OCI-LY1 (cell line): ENCODE measurements around the gene SYT3.
"Not testable (repeated sequence)": the region's sequence is repeated elsewhere in the genome, so short reads cannot be mapped to it uniquely, and the experiment has no call there.

ENCODE experiments used
- H2AFZ ChIP-seq: fragments of 200-600 bp; sonication (generic), shearing (Covaris generic); 2 replicates; pipeline ENCODE4 v1.6.0; 2014; ENCODE audit warnings: antibody characterized with exemption, mild to moderate bottlenecking, low read length
- H3F3A ChIP-seq: fragments of 200-600 bp; sonication (generic), shearing (Covaris generic); 2 replicates; pipeline ENCODE4 v1.6.0; 2014; ENCODE audit warnings: mild to moderate bottlenecking, antibody characterized with exemption, low read length, moderate library complexity; ENCODE audit not compliant: insufficient read depth
- H3K27ac ChIP-seq: fragments of 200-600 bp; sonication (generic); 2 replicates; pipeline ENCODE4 v1.5.1; 2014; ENCODE audit warnings: low read length, mixed run types, mild to moderate bottlenecking, low read depth; ENCODE audit not compliant: poor library complexity, severe bottlenecking
- H3K27me3 ChIP-seq: fragments of 200-600 bp; sonication (generic); 2 replicates; pipeline ENCODE4 v1.6.0; 2014; ENCODE audit warnings: antibody characterized with exemption, mild to moderate bottlenecking, low read length, moderate library complexity; ENCODE audit not compliant: insufficient read depth
- H3K36me3 ChIP-seq: fragments of 200-600 bp; sonication (generic); 2 replicates; pipeline ENCODE4 v1.6.1; 2014; ENCODE audit warnings: mild to moderate bottlenecking, antibody characterized with exemption, low read length, moderate library complexity, mixed read lengths; ENCODE audit not compliant: insufficient read depth
- H3K4me1 ChIP-seq: fragments of 200-600 bp; sonication (generic); 2 replicates; pipeline ENCODE4 v1.5.1; 2014; ENCODE audit warnings: mild to moderate bottlenecking, low read length, moderate library complexity; ENCODE audit not compliant: insufficient read depth, severe bottlenecking
- H3K4me2 ChIP-seq: fragments of 200-600 bp; sonication (generic), shearing (Covaris generic); 2 replicates; pipeline ENCODE4 v1.6.1; 2014; ENCODE audit warnings: low read length
- H3K4me3 ChIP-seq: fragments of 200-600 bp; sonication (generic); 2 replicates; pipeline ENCODE4 v1.5.1; 2014; ENCODE audit warnings: low read length, low read depth, mild to moderate bottlenecking, mixed read lengths; ENCODE audit not compliant: poor library complexity, severe bottlenecking
- H3K79me2 ChIP-seq: fragments of 200-600 bp; shearing (Covaris generic); 2 replicates; pipeline ENCODE4 v1.6.1; 2016; ENCODE audit warnings: mixed run types, low read length, mixed read lengths; ENCODE audit not compliant: insufficient read depth
- H3K9ac ChIP-seq: fragments of 200-600 bp; sonication (generic), shearing (Covaris generic); 2 replicates; pipeline ENCODE4 v1.6.1; 2014; ENCODE audit warnings: mild to moderate bottlenecking, low read length, mixed read lengths
- H3K9me2 ChIP-seq: fragments of 200-600 bp; sonication (generic), shearing (Covaris generic); 2 replicates; pipeline ENCODE4 v1.6.1; 2014; ENCODE audit warnings: low read depth, mild to moderate bottlenecking, low read length, mixed read lengths
- H3K9me3 ChIP-seq: fragments of 200-600 bp; shearing (Covaris generic); 2 replicates; pipeline ENCODE4 v1.6.1; 2014; ENCODE audit warnings: low read length, mixed read lengths
- H4K20me1 ChIP-seq: fragments of 200-600 bp; sonication (generic), shearing (Covaris generic); 2 replicates; pipeline ENCODE4 v1.6.0; 2016; ENCODE audit warnings: mild to moderate bottlenecking, low read length; ENCODE audit not compliant: insufficient read depth
- CTCF ChIP-seq: fragments of 200-600 bp; sonication (generic), shearing (Covaris generic); IDR thresholded peaks from 2 replicates; pipeline ENCODE4 v1.5.1; 2017; ENCODE audit warnings: mild to moderate bottlenecking, antibody characterized with exemption, low read length, moderate library complexity, mixed read lengths
- EZH2 ChIP-seq: fragments of 200-600 bp; sonication (generic), shearing (Covaris generic); IDR thresholded peaks from 2 replicates; pipeline ENCODE4 v1.8.0; 2017; ENCODE audit warnings: borderline replicate concordance, mixed run types, mild to moderate bottlenecking, antibody characterized with exemption, low read length, moderate library complexity, mixed read lengths

The SYT3 gene

GRCh38 chr19:50599427-50599826, 40.3 kb downstream of the SYT3 start:
- no peaks in the 10 kb centered on the region for H3K79me2 ChIP-seq
- no peak overlapping the region for H3K9ac ChIP-seq
- H2AFZ ChIP-seq: no peak overlapping the region
- no peak for TF ChIP-seq EZH2
- H3K4me1 ChIP-seq: no peaks in the 10 kb centered on the region
- H3K4me2 ChIP-seq: no peak overlapping the region
- no peaks in the 10 kb centered on the region for H3K9me3 ChIP-seq
- 0 out of 2 replicates have a peak, but pooled peaks cover 7% of the 10 kb centered on the region for H3K27me3 ChIP-seq
- H3K4me3 ChIP-seq: no peak overlapping the region
- no peaks in the 10 kb centered on the region for H3F3A ChIP-seq
- H4K20me1 ChIP-seq: no peaks in the 10 kb centered on the region
- no peak overlapping the region for H3K27ac ChIP-seq
- no peaks in the 10 kb centered on the region for H3K36me3 ChIP-seq
- no peaks in the 10 kb centered on the region for H3K9me2 ChIP-seq

GRCh38 chr19:50590191-50590590, 49.5 kb downstream of the SYT3 start:
- no peak overlapping the region for H2AFZ ChIP-seq
- TF ChIP-seq CTCF (no peak), EZH2 (no peak)

GRCh38 chr19:50581795-50582660, 57.7 kb downstream of the SYT3 start:
- not testable (repeated sequence) for H3K4me2 ChIP-seq, H3K4me1 ChIP-seq, H3F3A ChIP-seq, H3K9me2 ChIP-seq, H2AFZ ChIP-seq, H3K4me3 ChIP-seq, H3K27me3 ChIP-seq, H3K79me2 ChIP-seq, H3K36me3 ChIP-seq, H3K27ac ChIP-seq, H3K9me3 ChIP-seq, H3K9ac ChIP-seq, H4K20me1 ChIP-seq

More at GRCh38 chr19:50590191-50590590, 49.5 kb downstream of the SYT3 start:
- H3K4me3 ChIP-seq: no peak overlapping the region
- H3K4me2 ChIP-seq: no peak overlapping the region
- no peaks in the 10 kb centered on the region for H3K9me3 ChIP-seq
- no peaks in the 10 kb centered on the region for H4K20me1 ChIP-seq
- no peaks in the 10 kb centered on the region for H3K9me2 ChIP-seq
- H3K79me2 ChIP-seq: no peaks in the 10 kb centered on the region
- H3K27me3 ChIP-seq: no peaks in the 10 kb centered on the region
- no peak overlapping the region for H3K27ac ChIP-seq
- H3K9ac ChIP-seq: no peak overlapping the region
- no peaks in the 10 kb centered on the region for H3K4me1 ChIP-seq
- no peaks in the 10 kb centered on the region for H3K36me3 ChIP-seq
- H3F3A ChIP-seq: no peaks in the 10 kb centered on the region

DNA sequence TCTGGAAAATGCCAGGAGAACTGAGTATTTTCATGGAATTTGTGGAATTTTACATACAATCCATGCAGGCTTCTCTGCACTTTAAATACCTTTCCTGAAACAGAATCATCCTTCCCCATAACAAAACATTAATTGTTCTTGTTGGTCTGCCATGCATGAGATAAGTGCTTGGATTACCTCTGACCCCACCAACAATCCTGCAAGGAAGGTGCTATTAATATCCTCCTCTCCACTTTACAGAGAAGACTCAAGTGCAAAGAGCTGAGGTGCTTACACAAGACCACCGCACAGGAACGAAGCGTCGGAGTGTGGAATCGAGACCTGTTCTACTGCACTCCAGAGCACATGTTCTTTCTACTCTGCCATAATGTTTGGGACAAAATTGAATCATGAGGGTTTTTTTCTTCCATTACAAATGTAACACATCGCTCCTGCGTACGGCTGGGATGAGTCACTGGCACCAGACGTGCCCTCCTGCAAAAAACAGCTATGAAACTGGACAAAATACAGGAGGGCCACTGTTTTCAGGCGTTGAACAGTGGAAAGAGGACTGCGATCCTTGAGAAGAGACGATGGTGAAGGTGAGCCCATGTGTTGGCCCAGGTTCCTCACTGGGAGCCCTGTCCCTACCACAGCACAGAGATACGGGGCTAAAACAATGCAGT, 58.6 kb downstream of the SYT3 start:
- no peaks in the 10 kb centered on the region; the same call in 1 of the 2 replicates for H3K36me3 ChIP-seq
- H3K27ac ChIP-seq: no peak overlapping the region
- no peaks in the 10 kb centered on the region for H3K4me1 ChIP-seq
- TF ChIP-seq CTCF (no peak), EZH2 (no peak)
- no peaks in the 10 kb centered on the region for H3K9me2 ChIP-seq
- no peaks in the 10 kb centered on the region for H3K9me3 ChIP-seq
- H3K4me2 ChIP-seq: no peak overlapping the region
- H3K79me2 ChIP-seq: no peaks in the 10 kb centered on the region
- no peak overlapping the region for H3K4me3 ChIP-seq
- H3K9ac ChIP-seq: no peak overlapping the region
- no peaks in the 10 kb centered on the region for H3F3A ChIP-seq
- no peaks in the 10 kb centered on the region for H4K20me1 ChIP-seq
- H2AFZ ChIP-seq: no peak overlapping the region
- H3K27me3 ChIP-seq: peaks cover 8% of the 10 kb centered on the region; the same call in 1 of the 2 replicates
